ENCODE results near the gene TLX1. TPM values are rescaled to one million over a fixed set of nuclear protein-coding genes. Genes with fewer than 3 reads are reported as not detected.

The TLX1 gene
- polyA plus RNA-seq, 1 donor = 0.57 TPM

DNA sequence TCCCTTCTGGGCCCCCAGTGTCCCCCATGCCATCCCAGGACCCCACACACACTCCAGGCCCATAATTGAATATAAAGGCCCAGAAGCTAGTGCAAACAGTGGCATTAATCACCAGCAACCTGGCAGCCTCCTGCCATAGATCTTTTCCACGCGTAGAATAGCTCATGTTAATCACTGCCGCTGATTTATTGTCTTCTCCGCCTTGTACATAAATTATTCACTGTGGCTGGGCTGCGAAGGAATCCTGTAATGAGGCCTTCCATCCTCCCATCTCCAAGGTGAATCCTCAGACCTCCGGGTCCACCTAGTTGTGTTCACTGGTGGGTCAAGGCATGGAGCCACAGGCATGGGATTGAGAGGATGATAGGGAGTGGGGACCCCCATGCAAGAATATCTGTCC is 36.1 kb upstream of the TLX1 start:
- no peak for DNase-seq
- Histone ChIP-seq H3K4me1 (ENCODE audit: control insufficient read depth, insufficient read depth, low read length) (peaks cover 2% of the 10 kb centered on the region), H3K27ac (ENCODE audit: low read length) (no peak overlapping the region), H3K36me3 (ENCODE audit: control insufficient read depth, insufficient read depth, low read length) (no peaks in the 10 kb centered on the region), H3K9me3 (ENCODE audit: control insufficient read depth, low read depth, low read length) (no peaks in the 10 kb centered on the region), H3K4me3 (ENCODE audit: low read length) (no peak overlapping the region), H3K27me3 (ENCODE audit: control insufficient read depth, insufficient read depth, low read length) (peaks cover 76% of the 10 kb centered on the region)
- WGBS (ENCODE audit: insufficient coverage, low lambda C conversion rate) = 80% methylated on average over 1 of the region's 6 CpGs

DNA sequence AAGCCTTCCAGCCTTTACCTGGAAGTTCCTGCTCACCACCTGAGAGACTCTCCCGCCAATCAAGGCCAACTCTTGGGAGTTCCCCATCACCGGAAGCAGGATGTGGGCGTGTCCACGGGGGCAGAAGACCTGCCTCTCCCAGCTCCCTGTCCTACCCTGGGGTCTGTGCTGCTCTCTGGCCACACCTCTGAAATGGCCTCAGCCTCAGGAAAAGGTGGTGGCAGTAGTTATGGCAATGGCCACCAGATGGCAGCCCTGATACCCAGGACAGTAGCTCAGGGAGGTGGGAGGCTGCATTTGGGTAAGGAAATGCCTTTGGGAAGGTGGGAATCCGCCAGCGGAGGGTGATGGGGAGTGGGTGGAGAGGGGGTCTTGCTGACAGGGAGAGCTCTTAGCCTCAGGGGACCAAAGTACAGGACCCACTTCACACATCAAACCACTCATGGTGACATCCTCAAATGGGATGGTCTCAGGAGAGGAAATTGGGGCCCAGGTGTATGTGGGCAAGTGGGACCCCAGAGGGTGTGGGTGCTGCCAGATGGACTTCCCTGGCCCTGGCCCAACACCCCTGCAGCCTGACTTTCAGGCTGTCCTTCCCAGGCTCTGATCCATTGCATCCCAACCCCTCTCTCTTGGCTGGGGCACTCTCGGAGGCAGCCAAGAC is 35.4 kb upstream of the TLX1 start:
- peak; percentile 78 to 80 for DNase-seq
- no CpG with 5 or more reads among the region's 7 CpGs for WGBS (ENCODE audit: insufficient coverage, low lambda C conversion rate)
- H3K27ac ChIP-seq (ENCODE audit: low read length) = no peak overlapping the region
- H3K9me3 ChIP-seq (ENCODE audit: control insufficient read depth, low read depth, low read length) = no peaks in the 10 kb centered on the region
- no peaks in the 10 kb centered on the region for H3K4me1 ChIP-seq (ENCODE audit: control insufficient read depth, insufficient read depth, low read length)
- no peak overlapping the region for H3K4me3 ChIP-seq (ENCODE audit: low read length)
- H3K27me3 ChIP-seq (ENCODE audit: control insufficient read depth, insufficient read depth, low read length) = peaks cover 78% of the 10 kb centered on the region
- H3K36me3 ChIP-seq (ENCODE audit: control insufficient read depth, insufficient read depth, low read length) = no peaks in the 10 kb centered on the region

DNA sequence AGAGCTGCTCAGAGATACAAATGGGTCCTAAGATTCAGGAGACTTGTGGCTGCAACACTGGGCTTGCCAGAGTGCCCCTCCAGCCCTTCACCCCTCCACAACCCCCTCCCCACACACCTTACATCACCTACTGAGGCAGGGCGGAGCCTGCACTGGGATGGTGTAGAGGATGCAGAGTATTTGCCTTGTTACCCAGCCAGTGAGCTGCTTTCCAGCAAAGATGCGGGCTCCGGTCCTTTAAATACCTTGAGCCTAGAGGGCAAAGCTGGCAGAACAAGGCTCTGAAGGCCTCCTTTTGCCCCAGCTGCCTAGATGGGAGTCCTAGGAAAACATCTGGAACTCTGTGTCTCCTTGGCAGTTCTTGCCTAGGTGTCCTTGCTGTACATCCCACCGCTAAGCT is 34.7 kb upstream of the TLX1 start:
- no CpG with 5 or more reads among the region's 4 CpGs for WGBS (ENCODE audit: insufficient coverage, low lambda C conversion rate)
- Histone ChIP-seq H3K4me1 (ENCODE audit: control insufficient read depth, insufficient read depth, low read length) (no peaks in the 10 kb centered on the region), H3K27me3 (ENCODE audit: control insufficient read depth, insufficient read depth, low read length) (peaks cover 72% of the 10 kb centered on the region), H3K9me3 (ENCODE audit: control insufficient read depth, low read depth, low read length) (no peaks in the 10 kb centered on the region), H3K36me3 (ENCODE audit: control insufficient read depth, insufficient read depth, low read length) (no peaks in the 10 kb centered on the region), H3K4me3 (ENCODE audit: low read length) (no peak overlapping the region), H3K27ac (ENCODE audit: low read length) (no peak overlapping the region)
- no peak for DNase-seq

DNA sequence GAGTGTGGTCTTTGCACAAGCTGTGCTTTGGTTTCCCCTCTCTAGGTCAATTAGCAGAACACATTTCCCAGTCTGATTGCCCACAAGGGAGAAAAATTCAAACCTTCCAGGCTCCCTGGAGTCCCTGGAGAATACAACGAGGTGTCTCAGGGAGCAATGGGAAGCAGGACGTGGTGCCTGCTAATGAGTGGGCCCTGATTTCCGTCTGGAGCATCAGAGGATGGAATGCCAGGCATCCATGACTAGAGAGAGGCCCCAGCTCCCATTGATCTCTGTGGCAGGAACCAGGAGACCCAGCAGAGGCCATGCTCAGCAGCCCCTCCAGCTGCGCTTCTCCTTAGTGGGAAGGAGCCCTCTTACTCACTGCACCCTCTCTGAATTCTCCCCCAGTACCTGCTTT is 33.2 kb upstream of the TLX1 start:
- H3K4me3 ChIP-seq (ENCODE audit: low read length) = no peak overlapping the region
- H3K9me3 ChIP-seq (ENCODE audit: control insufficient read depth, low read depth, low read length) = no peaks in the 10 kb centered on the region
- H3K4me1 ChIP-seq (ENCODE audit: control insufficient read depth, insufficient read depth, low read length) = no peaks in the 10 kb centered on the region
- no peak overlapping the region for H3K27ac ChIP-seq (ENCODE audit: low read length)
- peaks cover 70% of the 10 kb centered on the region for H3K27me3 ChIP-seq (ENCODE audit: control insufficient read depth, insufficient read depth, low read length)
- DNase-seq = no peak
- no CpG with 5 or more reads among the region's 4 CpGs for WGBS (ENCODE audit: insufficient coverage, low lambda C conversion rate)
- no peaks in the 10 kb centered on the region for H3K36me3 ChIP-seq (ENCODE audit: control insufficient read depth, insufficient read depth, low read length)

DNA sequence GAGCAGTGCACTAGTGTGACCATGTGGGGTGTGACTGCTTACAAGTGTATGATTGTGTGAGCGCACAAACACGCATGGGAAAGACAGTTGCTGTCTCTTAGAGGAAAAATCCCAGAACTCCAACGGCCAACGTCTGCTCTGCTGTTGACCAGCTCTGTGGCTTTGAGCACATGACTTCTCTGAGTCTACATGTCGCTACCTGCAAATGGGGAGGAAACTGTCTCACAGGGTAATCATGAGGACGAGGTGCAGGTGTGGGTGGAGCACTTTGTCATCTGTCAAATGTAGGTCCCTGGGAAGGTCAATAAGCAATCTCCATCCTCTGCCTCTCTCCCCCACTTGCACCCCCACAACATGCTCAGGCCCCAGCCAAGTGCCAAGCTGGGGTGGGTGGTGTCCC is 31.2 kb upstream of the TLX1 start:
- no peaks in the 10 kb centered on the region for H3K9me3 ChIP-seq (ENCODE audit: control insufficient read depth, low read depth, low read length)
- H3K4me1 ChIP-seq (ENCODE audit: control insufficient read depth, insufficient read depth, low read length) = no peaks in the 10 kb centered on the region
- no peak for DNase-seq
- no peak overlapping the region for H3K4me3 ChIP-seq (ENCODE audit: low read length)
- H3K27ac ChIP-seq (ENCODE audit: low read length) = no peak overlapping the region
- H3K36me3 ChIP-seq (ENCODE audit: control insufficient read depth, insufficient read depth, low read length) = no peaks in the 10 kb centered on the region
- H3K27me3 ChIP-seq (ENCODE audit: control insufficient read depth, insufficient read depth, low read length) = peaks cover 61% of the 10 kb centered on the region
- no CpG with 5 or more reads among the region's 6 CpGs for WGBS (ENCODE audit: insufficient coverage, low lambda C conversion rate)

DNA sequence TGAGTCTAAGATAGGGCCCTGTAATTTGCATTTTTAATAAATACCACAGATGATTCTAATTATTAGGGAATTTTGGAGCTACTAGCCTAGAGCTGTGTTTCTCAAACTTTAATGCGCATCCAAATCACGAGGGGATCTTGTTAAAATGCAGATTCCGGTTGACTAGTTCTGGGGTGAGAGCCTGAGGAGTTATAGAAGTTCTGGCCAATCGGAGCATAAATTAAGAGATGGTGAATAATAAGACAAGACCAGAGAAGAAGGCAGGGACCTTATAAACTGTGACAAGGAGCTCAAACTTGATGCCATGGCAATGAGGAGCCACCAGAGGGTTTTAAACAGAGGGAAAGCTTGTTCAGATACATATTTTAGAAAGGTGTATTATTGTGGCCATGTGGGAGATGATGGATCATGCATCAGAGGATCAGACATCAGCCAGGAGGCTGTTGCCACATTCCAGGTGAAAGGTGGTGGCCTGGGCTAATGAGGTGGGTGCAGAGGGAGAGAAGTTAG is 29.7 kb upstream of the TLX1 start:
- Histone ChIP-seq H3K4me3 (ENCODE audit: low read length) (no peak overlapping the region), H3K27me3 (ENCODE audit: control insufficient read depth, insufficient read depth, low read length) (peaks cover 64% of the 10 kb centered on the region), H3K36me3 (ENCODE audit: control insufficient read depth, insufficient read depth, low read length) (no peaks in the 10 kb centered on the region), H3K9me3 (ENCODE audit: control insufficient read depth, low read depth, low read length) (no peaks in the 10 kb centered on the region), H3K4me1 (ENCODE audit: control insufficient read depth, insufficient read depth, low read length) (no peaks in the 10 kb centered on the region), H3K27ac (ENCODE audit: low read length) (no peak overlapping the region)
- WGBS (ENCODE audit: insufficient coverage, low lambda C conversion rate) = 83% methylated on average over 2 of the region's 4 CpGs
- no peak for DNase-seq

DNA sequence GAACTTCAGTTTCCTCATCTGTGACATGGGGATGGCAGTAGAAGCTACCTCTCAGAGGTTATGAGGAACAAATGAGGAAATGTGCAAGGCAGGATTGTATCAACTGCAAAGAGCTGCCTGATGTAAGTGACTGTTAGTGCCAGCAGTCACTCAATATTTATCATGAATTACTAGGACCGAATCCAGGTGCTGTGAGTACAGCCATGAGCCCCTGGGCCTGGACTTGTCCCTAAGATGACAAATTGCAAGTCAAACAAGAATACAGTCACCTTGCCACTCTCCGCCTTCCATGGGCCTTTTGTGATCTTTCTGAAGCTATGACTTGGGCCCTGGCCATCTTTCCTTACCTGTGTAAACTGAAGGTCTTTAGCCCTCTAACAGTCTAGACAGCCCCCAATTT is 27.7 kb upstream of the TLX1 start:
- no peak overlapping the region for H3K27ac ChIP-seq (ENCODE audit: low read length)
- DNase-seq = no peak
- no peaks in the 10 kb centered on the region for H3K9me3 ChIP-seq (ENCODE audit: control insufficient read depth, low read depth, low read length)
- H3K36me3 ChIP-seq (ENCODE audit: control insufficient read depth, insufficient read depth, low read length) = no peaks in the 10 kb centered on the region
- H3K27me3 ChIP-seq (ENCODE audit: control insufficient read depth, insufficient read depth, low read length) = peaks cover 59% of the 10 kb centered on the region
- no CpG with 5 or more reads among the region's 2 CpGs for WGBS (ENCODE audit: insufficient coverage, low lambda C conversion rate)
- H3K4me1 ChIP-seq (ENCODE audit: control insufficient read depth, insufficient read depth, low read length) = no peaks in the 10 kb centered on the region
- H3K4me3 ChIP-seq (ENCODE audit: low read length) = no peak overlapping the region

DNA sequence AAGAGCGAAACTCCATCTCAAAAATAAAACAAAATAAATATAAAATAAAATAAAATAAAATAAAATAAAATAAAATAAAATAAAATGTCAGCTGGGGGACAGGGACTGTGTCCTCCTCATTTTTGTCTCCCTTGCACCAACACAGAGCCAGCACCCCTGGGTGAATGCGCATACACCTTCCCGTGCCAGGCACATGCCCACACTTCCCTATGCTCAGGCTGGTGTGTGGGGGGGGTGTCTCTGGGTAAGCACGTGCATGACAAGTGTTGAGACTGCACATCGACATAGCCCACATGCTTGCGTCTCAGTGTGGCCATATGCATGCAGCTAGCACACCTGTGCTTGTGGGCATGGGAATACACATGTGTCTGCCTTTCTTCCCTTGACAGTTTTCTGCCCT is 24.7 kb upstream of the TLX1 start:
- Histone ChIP-seq H3K4me3 (ENCODE audit: low read length) (no peak overlapping the region), H3K27me3 (ENCODE audit: control insufficient read depth, insufficient read depth, low read length) (peaks cover 57% of the 10 kb centered on the region), H3K4me1 (ENCODE audit: control insufficient read depth, insufficient read depth, low read length) (no peaks in the 10 kb centered on the region), H3K36me3 (ENCODE audit: control insufficient read depth, insufficient read depth, low read length) (no peaks in the 10 kb centered on the region), H3K9me3 (ENCODE audit: control insufficient read depth, low read depth, low read length) (no peaks in the 10 kb centered on the region), H3K27ac (ENCODE audit: low read length) (no peak overlapping the region)
- 82% methylated on average over 1 of the region's 6 CpGs for WGBS (ENCODE audit: insufficient coverage, low lambda C conversion rate)
- no peak for DNase-seq

DNA sequence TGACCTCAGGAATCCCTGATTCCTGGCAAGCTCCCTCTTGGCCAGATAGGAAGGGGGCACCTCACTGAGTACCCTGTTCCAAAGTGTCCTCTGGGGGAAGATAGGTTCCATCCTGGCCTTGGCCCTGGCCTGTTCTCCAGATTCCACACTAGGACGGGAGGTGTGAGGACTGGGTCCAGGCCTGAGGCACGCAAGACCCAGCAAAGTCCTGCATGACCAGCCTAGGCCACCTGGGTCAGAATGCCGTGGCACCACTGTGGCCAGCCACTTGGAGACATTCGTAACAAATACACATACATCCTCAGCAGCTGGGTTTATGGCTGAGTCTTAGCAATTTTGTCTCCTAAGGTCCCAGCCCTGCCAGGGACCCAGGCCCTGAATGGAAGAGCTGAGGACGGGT is 23.3 kb upstream of the TLX1 start:
- Histone ChIP-seq H3K4me1 (ENCODE audit: control insufficient read depth, insufficient read depth, low read length) (no peaks in the 10 kb centered on the region), H3K27me3 (ENCODE audit: control insufficient read depth, insufficient read depth, low read length) (peaks cover 51% of the 10 kb centered on the region), H3K27ac (ENCODE audit: low read length) (no peak overlapping the region), H3K9me3 (ENCODE audit: control insufficient read depth, low read depth, low read length) (no peaks in the 10 kb centered on the region), H3K4me3 (ENCODE audit: low read length) (no peak overlapping the region), H3K36me3 (ENCODE audit: control insufficient read depth, insufficient read depth, low read length) (no peaks in the 10 kb centered on the region)
- DNase-seq = no peak
- no CpG with 5 or more reads among the region's 5 CpGs for WGBS (ENCODE audit: insufficient coverage, low lambda C conversion rate)

DNA sequence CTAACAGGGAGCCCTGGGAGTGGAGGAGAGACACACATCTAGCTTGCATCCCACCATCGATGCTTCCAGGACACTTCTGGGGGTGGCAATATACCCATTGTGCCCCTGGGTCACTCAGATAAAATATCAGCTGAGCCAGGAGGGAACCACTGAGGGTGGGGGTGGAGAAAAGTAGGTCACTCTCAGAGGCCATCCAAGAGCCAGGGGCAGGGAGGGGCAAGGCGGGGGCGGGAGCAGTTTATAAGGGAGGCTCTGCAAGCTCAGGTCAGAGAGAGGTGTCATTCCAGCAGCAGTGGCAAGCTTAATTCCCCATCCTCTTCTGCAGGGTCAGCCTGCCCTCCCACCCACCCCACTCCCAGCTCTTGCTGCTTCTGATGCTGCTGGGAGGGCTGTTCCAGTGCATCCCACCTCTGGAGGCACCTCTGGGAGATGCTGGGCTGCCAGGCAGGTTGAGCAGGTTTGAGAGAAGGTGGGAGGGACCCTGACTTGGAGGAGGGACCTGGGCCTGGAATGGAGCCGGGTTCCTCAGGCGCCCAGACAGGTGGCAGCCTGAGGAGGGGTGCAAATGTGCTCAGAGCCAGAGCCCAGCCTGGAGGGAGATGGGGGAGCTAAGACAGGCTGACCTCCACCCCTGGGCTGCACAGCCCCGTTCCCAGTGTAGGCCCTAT is 20.1 kb upstream of the TLX1 start:
- no peak for DNase-seq
- no CpG with 5 or more reads among the region's 6 CpGs for WGBS (ENCODE audit: insufficient coverage, low lambda C conversion rate)
- Histone ChIP-seq H3K4me1 (ENCODE audit: control insufficient read depth, insufficient read depth, low read length) (no peaks in the 10 kb centered on the region), H3K36me3 (ENCODE audit: control insufficient read depth, insufficient read depth, low read length) (no peaks in the 10 kb centered on the region), H3K27me3 (ENCODE audit: control insufficient read depth, insufficient read depth, low read length) (peaks cover 57% of the 10 kb centered on the region), H3K4me3 (ENCODE audit: low read length) (no peak overlapping the region), H3K9me3 (ENCODE audit: control insufficient read depth, low read depth, low read length) (no peaks in the 10 kb centered on the region), H3K27ac (ENCODE audit: low read length) (no peak overlapping the region)

DNA sequence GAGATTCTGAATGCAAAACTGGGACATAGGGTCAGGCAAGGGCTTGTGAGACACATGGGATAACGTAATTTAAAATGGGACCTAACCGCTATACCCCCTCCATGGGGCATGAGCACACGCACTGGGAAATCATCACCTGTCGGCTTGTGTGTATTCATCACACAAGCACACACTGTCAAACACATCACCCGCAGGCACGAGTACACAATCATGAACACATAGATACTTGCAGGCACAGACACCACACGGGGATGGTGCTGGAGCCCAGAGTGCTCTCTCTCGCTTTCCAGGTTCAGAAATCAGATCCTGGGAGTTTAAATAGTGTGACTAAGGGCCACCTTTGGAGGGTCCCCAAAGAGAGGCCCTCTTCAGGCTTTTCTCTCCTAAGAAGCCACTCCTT is 19.6 kb upstream of the TLX1 start:
- WGBS (ENCODE audit: insufficient coverage, low lambda C conversion rate) = no CpG with 5 or more reads among the region's 8 CpGs
- Histone ChIP-seq H3K27me3 (ENCODE audit: control insufficient read depth, insufficient read depth, low read length) (peaks cover 59% of the 10 kb centered on the region), H3K9me3 (ENCODE audit: control insufficient read depth, low read depth, low read length) (no peaks in the 10 kb centered on the region)

More for the DNA sequence above, 19.6 kb upstream of the TLX1 start:
- DNase-seq = no peak
- Histone ChIP-seq H3K36me3 (ENCODE audit: control insufficient read depth, insufficient read depth, low read length) (no peaks in the 10 kb centered on the region), H3K4me1 (ENCODE audit: control insufficient read depth, insufficient read depth, low read length) (no peaks in the 10 kb centered on the region), H3K4me3 (ENCODE audit: low read length) (no peak overlapping the region), H3K27ac (ENCODE audit: low read length) (no peak overlapping the region)
